GM12878 (cell line): ENCODE results near the gene TBC1D30. TPM values are rescaled to one million over a fixed set of nuclear protein-coding genes. Genes with fewer than 3 reads are reported as not detected.
A peak's percentile ranks its signal among the peaks of the same experiment; 100 is the strongest.

Experiments
- CBX3 ChIP-seq: fragments of 200-600 bp; sonication (generic); IDR thresholded peaks from 2 replicates; pipeline ENCODE4 v1.6.1; 2016; ENCODE audit warnings: low read depth, borderline replicate concordance
- CHD1 ChIP-seq: IDR thresholded peaks from 2 replicates; pipeline ENCODE4 v1.6.1; 2012; ENCODE audit warnings: low read depth, low read length, improper control_type of control experiment
- CHD2 ChIP-seq: IDR thresholded peaks from 2 replicates; pipeline ENCODE4 v1.6.1; 2011; ENCODE audit warnings: low read depth, low read length, improper control_type of control experiment, borderline replicate concordance
- CTCF ChIP-seq, 3 experiments: IDR thresholded peaks in 2 of 3; conservative IDR thresholded peaks in 1 of 3; 2 replicates each; pipeline ENCODE4 v1.5.1; 2011; ENCODE audit warnings: low read depth in 3 of 3, low read length in 3 of 3, mild to moderate bottlenecking in 3 of 3, control low read depth in 2 of 3, moderate library complexity in 2 of 3, inconsistent platforms in 1 of 3, mixed read lengths in 1 of 3; ENCODE audit not compliant: control insufficient read depth in 2 of 3, insufficient read depth in 1 of 3; ENCODE audit errors: extremely low read depth in 1 of 3
- ELK1 ChIP-seq: IDR thresholded peaks from 2 replicates; pipeline ENCODE4 v1.6.1; 2012; ENCODE audit warnings: low read depth, low read length, improper control_type of control experiment
- EP300 ChIP-seq, 2 experiments: fragments of 150-350 bp in 1 of 2; IDR thresholded peaks; 2 replicates each; pipeline ENCODE4 v1.6.1; 2011 to 2012; ENCODE audit warnings: low read depth in 2 of 2, low read length in 2 of 2, borderline replicate concordance in 1 of 2, improper control_type of control experiment in 1 of 2, inconsistent platforms in 1 of 2; ENCODE audit not compliant: control insufficient read depth in 1 of 2
- ETV6 ChIP-seq, 2 experiments: fragments of 450-650 bp in 1 of 2; IDR thresholded peaks in 1 of 2; conservative IDR thresholded peaks in 1 of 2; 2 replicates each; pipeline ENCODE4 v1.6.1; 2014; ENCODE audit warnings: antibody characterized with exemption in 1 of 2, borderline replicate concordance in 1 of 2, low read depth in 1 of 2, mild to moderate bottlenecking in 1 of 2, moderate library complexity in 1 of 2
- HSF1 ChIP-seq: fragments of 150-350 bp; IDR thresholded peaks from 2 replicates; pipeline ENCODE4 v1.6.1; 2014; ENCODE audit warnings: mild to moderate bottlenecking, low read depth, low read length
- PRDM15 ChIP-seq: fragments of 450-650 bp; formaldehyde crosslinking; IDR thresholded peaks from 2 replicates; pipeline ENCODE4 v1.4.0; 2020; ENCODE audit warnings: mild to moderate bottlenecking, moderate library complexity
- RAD21 ChIP-seq: IDR thresholded peaks from 2 replicates; pipeline ENCODE4 v1.6.1; 2011; ENCODE audit warnings: mild to moderate bottlenecking, low read depth, low read length, moderate library complexity; ENCODE audit not compliant: insufficient read depth
- RAD51 ChIP-seq: fragments of 450-650 bp; IDR thresholded peaks from 2 replicates; pipeline ENCODE4 v1.6.1; 2016; ENCODE audit warnings: moderate library complexity, mild to moderate bottlenecking, inconsistent platforms
- SMARCA5 ChIP-seq: fragments of 450-650 bp; IDR thresholded peaks from 2 replicates; pipeline ENCODE4 v1.6.1; 2017; ENCODE audit warnings: mild to moderate bottlenecking
- STAT3 ChIP-seq: IDR thresholded peaks from 2 replicates; pipeline ENCODE4 v1.6.1; 2011; ENCODE audit warnings: low read depth, low read length, improper control_type of control experiment
- SUPT20H ChIP-seq: IDR thresholded peaks from 2 replicates; pipeline ENCODE4 v1.6.1; 2011; ENCODE audit warnings: low read depth, mild to moderate bottlenecking, low read length, moderate library complexity, borderline replicate concordance; ENCODE audit not compliant: control insufficient read depth
- TCF12 ChIP-seq: IDR thresholded peaks from 2 replicates; pipeline ENCODE4 v1.6.1; 2011; ENCODE audit warnings: low read depth, mild to moderate bottlenecking, low read length
- TCF3 ChIP-seq: IDR thresholded peaks from 2 replicates; pipeline ENCODE4 v1.6.1; 2012; ENCODE audit warnings: low read depth, mild to moderate bottlenecking, low read length, borderline replicate concordance; ENCODE audit not compliant: insufficient read depth
- ZBED1 ChIP-seq: IDR thresholded peaks from 2 replicates; pipeline ENCODE4 v1.6.1; 2016; ENCODE audit warnings: borderline replicate concordance
- ZBTB33 ChIP-seq: fragments of 450-650 bp; IDR thresholded peaks from 2 replicates; pipeline ENCODE4 v1.6.1; 2017; ENCODE audit warnings: mild to moderate bottlenecking
- ZNF207 ChIP-seq: fragments of 450-650 bp; IDR thresholded peaks from 2 replicates; pipeline ENCODE4 v1.6.1; 2014; ENCODE audit warnings: antibody characterized with exemption, mild to moderate bottlenecking, borderline replicate concordance
- ZSCAN29 ChIP-seq: fragments of 450-650 bp; IDR thresholded peaks from 2 replicates; pipeline ENCODE4 v1.6.1; 2017; ENCODE audit warnings: mild to moderate bottlenecking, moderate library complexity
- polyA plus RNA-seq, 11 experiments: library from polyadenylated mRNA; depleted of rRNA in 4 of 11; unstranded in 6 of 11; stranded (reverse) in 5 of 11; fragments of >200 nt; fragmentation: Nextera tagmentation in 4 of 11; fragmentation: Illumina TruSeq in 1 of 11; extraction: Ambion mirVana in 4 of 11; extraction: Trizol in 1 of 11; gene quantifications; 1 replicate in 1 of 11; 2 replicates in 10 of 11; pipeline versions ENCODE4 v1.2.1 to v1.2.3, GENCODE V29; 2011 to 2016; ENCODE audit warnings: inconsistent platforms in 2 of 11, missing spikeins in 2 of 11, low read depth in 1 of 11
- total RNA-seq, 4 experiments: library from RNA; depleted of rRNA in 3 of 4; stranded (reverse); fragments of >200 nt in 3 of 4; fragmentation: Illumina TruSeq in 1 of 4; extraction: Trizol in 1 of 4; gene quantifications; 2 replicates each; pipeline versions ENCODE4 v1.2.1 to v1.2.3, GENCODE V29; 2013 to 2021

TBC1D30 gene
- total and polyA plus RNA-seq, 10 of the 15 experiments (the other 5 are each of a cell fraction or from before 2014, with no cell fraction given) = 1.2 to 23.3 (median 11.1) TPM

- TF ChIP-seq ZBED1 (no peak), ZNF207 (no peak), RAD21 (no peak), SUPT20H (no peak), PRDM15 (CRISPR knock-in tag) (no peak), CBX3 (no peak), ETV6 (conservative IDR thresholded peaks at IDR 0.05 in 1 of 2, IDR thresholded peaks at IDR 0.05 in 1 of 2; ENCODE audit: borderline replicate concordance in 1 of 2, low read depth in 1 of 2) (peak in 1 of 2 experiments; percentile 62; a peak in 1 of 4 replicates), CHD1 (no peak), HSF1 (no peak), ZBTB33 (no peak), SMARCA5 (no peak), CHD2 (no peak), ZSCAN29 (no peak), ELK1 (no peak), TCF12 (no peak), STAT3 (no peak), TCF3 (no peak), EP300 (IDR thresholded peaks at IDR 0.05; ENCODE audit: borderline replicate concordance in 1 of 2, control insufficient read depth in 1 of 2, low read depth in 2 of 2, low read length in 2 of 2) (no peak), RAD51 (peak; percentile 45; the same call in 1 of the 2 replicates), CTCF (IDR thresholded peaks at IDR 0.05 in 2 of 3, conservative IDR thresholded peaks at IDR 0.05 in 1 of 3; ENCODE audit: control insufficient read depth in 2 of 3, extremely low read depth in 1 of 3, insufficient read depth in 1 of 3, low read depth in 3 of 3, low read length in 3 of 3) (no peak)
Measured at GRCh38 chr12:64808110-64808509, 16.3 kb upstream of the TBC1D30 start (continued).
